CD14-positive monocyte (primary cell): ENCODE measurements around the gene PLCXD3. TPM values are rescaled to one million over a fixed set of nuclear protein-coding genes. Genes with fewer than 3 reads are reported as not detected.

Experiments
- DNase-seq, 3 donors: peaks; one replicate each; pipeline ENCODE4 v3.0.0-alpha.2; 2011 to 2022
- H2AFZ ChIP-seq: 2 replicates; pipeline ENCODE4 v1.6.0; 2012; ENCODE audit warnings: mild to moderate bottlenecking, low read depth, low read length, inconsistent platforms; ENCODE audit not compliant: insufficient read depth, poor library complexity, severe bottlenecking
- H3K27ac ChIP-seq, 2 donors: 1 replicate in 1 of 2; 2 replicates in 1 of 2; pipeline ENCODE4 v1.5.1; 2012 to 2013; ENCODE audit warnings: low read length in 2 of 2, control low read depth in 1 of 2, inconsistent platforms in 1 of 2, low read depth in 1 of 2, mild to moderate bottlenecking in 1 of 2
- H3K27me3 ChIP-seq, 2 donors: one replicate each; pipeline versions ENCODE4 v1.6.0 to v1.6.1; 2011 to 2013; ENCODE audit warnings: low read length in 2 of 2; ENCODE audit not compliant: control insufficient read depth in 2 of 2, insufficient read depth in 2 of 2
- H3K36me3 ChIP-seq, 2 donors: replicated peaks in 1 of 2; 1 replicate in 1 of 2; 2 replicates in 1 of 2; pipeline versions ENCODE4 v1.5.1 to v1.6.1; 2012 to 2013; ENCODE audit warnings: low read length in 2 of 2, control low read depth in 1 of 2, inconsistent platforms in 1 of 2, mild to moderate bottlenecking in 1 of 2; ENCODE audit not compliant: insufficient read depth in 2 of 2, control insufficient read depth in 1 of 2
- H3K4me1 ChIP-seq, 2 donors: 1 replicate in 1 of 2; 2 replicates in 1 of 2; pipeline versions ENCODE4 v1.5.1 to v1.6.1; 2012 to 2013; ENCODE audit warnings: low read length in 2 of 2, control low read depth in 1 of 2, inconsistent platforms in 1 of 2, mild to moderate bottlenecking in 1 of 2, moderate library complexity in 1 of 2; ENCODE audit not compliant: insufficient read depth in 2 of 2, control insufficient read depth in 1 of 2
- H3K4me2 ChIP-seq: replicated peaks from 2 replicates; pipeline ENCODE3; 2012; ENCODE audit warnings: low read length, moderate library complexity, mild to moderate bottlenecking; ENCODE audit not compliant: poor library complexity, severe bottlenecking; ENCODE audit errors: extremely low read depth
- H3K4me3 ChIP-seq, 3 experiments: fragments of 200-600 bp in 1 of 3; sonication (generic) in 1 of 3; replicated peaks in 1 of 3; 1 replicate in 2 of 3; 2 replicates in 1 of 3; pipeline ENCODE4 v1.5.1; 2011 to 2013; ENCODE audit warnings: low read length in 3 of 3, mild to moderate bottlenecking in 3 of 3, control low read depth in 2 of 3, low read depth in 2 of 3, inconsistent platforms in 1 of 3, moderate library complexity in 1 of 3
- H3K79me2 ChIP-seq: 2 replicates; pipeline ENCODE4 v1.6.0; 2012; ENCODE audit warnings: mild to moderate bottlenecking, control low read depth, inconsistent platforms, low read length, moderate library complexity; ENCODE audit not compliant: insufficient read depth
- H3K9ac ChIP-seq: 2 replicates; pipeline ENCODE4 v1.6.0; 2017; ENCODE audit warnings: low read length, mild to moderate bottlenecking; ENCODE audit not compliant: insufficient read depth, poor library complexity, severe bottlenecking
- H3K9me3 ChIP-seq, 2 donors: replicated peaks in 1 of 2; 1 replicate in 1 of 2; 2 replicates in 1 of 2; pipeline versions ENCODE4 v1.5.1 to v1.6.1; 2012 to 2013; ENCODE audit warnings: low read length in 2 of 2, control low read depth in 1 of 2; ENCODE audit not compliant: control insufficient read depth in 1 of 2, insufficient read depth in 1 of 2
- H4K20me1 ChIP-seq: 2 replicates; pipeline ENCODE4 v1.6.0; 2012; ENCODE audit warnings: mild to moderate bottlenecking, low read length, control low read depth, moderate library complexity; ENCODE audit not compliant: insufficient read depth
- H3K27ac Mint-ChIP-seq, 7 donors: one replicate each; pipeline ENCODE4 v1.8.0; 2020; ENCODE audit warnings: mild to moderate bottlenecking in 7 of 7, mixed read lengths in 7 of 7, moderate library complexity in 6 of 7, inconsistent platforms in 2 of 7
- H3K27me3 Mint-ChIP-seq, 3 donors: one replicate each; pipeline ENCODE4 v1.8.0; 2021 to 2022; ENCODE audit warnings: low read depth in 3 of 3, mild to moderate bottlenecking in 3 of 3, mixed read lengths in 3 of 3, moderate library complexity in 3 of 3, inconsistent platforms in 1 of 3
- H3K36me3 Mint-ChIP-seq, 2 donors: one replicate each; pipeline ENCODE4 v1.8.0; 2020; ENCODE audit warnings: mixed read lengths in 2 of 2, inconsistent platforms in 1 of 2, mild to moderate bottlenecking in 1 of 2
- H3K4me1 Mint-ChIP-seq: one replicate; pipeline ENCODE4 v1.8.0; 2020; ENCODE audit warnings: mild to moderate bottlenecking, mixed read lengths
- H3K4me3 Mint-ChIP-seq, 2 donors: one replicate each; pipeline ENCODE4 v1.8.0; 2020; ENCODE audit warnings: mild to moderate bottlenecking in 2 of 2, mixed read lengths in 2 of 2, moderate library complexity in 1 of 2
- H3K9me3 Mint-ChIP-seq, 7 donors: one replicate each; pipeline ENCODE4 v1.8.0; 2020 to 2022; ENCODE audit warnings: mixed read lengths in 7 of 7, mild to moderate bottlenecking in 6 of 7, moderate library complexity in 6 of 7, inconsistent platforms in 2 of 7
- WGBS: methylation state at CpG from one replicate; pipeline ENCODE4 v1.1.5; 2013; ENCODE audit warnings: missing lambda C conversion rate; ENCODE audit not compliant: insufficient coverage; 5-methylcytosine and 5-hydroxymethylcytosine counted together
- intact Hi-C, 2 donors: fragments of 100-400 bp; cut with micrococcal nuclease; formaldehyde crosslinking; loops; one replicate each; pipeline versions ENCODE4 v1.15.0 to v1.15.1; 2023
- polyA plus RNA-seq, 3 donors: library from polyadenylated mRNA; depleted of rRNA in 1 of 3; unstranded in 2 of 3; stranded (reverse) in 1 of 3; fragments of 300-500 nt in 2 of 3; fragments of >200 nt in 1 of 3; fragmentation: Illumina TruSeq in 2 of 3; gene quantifications; 1 replicate in 2 of 3; 2 replicates in 1 of 3; pipeline ENCODE4 v1.2.3, GENCODE V29; 2012 to 2021
- TF ChIP-seq, protein P1 (sequence below): fragments of 200-600 bp; IDR thresholded peaks from one replicate; pipeline ENCODE4 v1.8.0; 2022; ENCODE audit warnings: antibody characterized with exemption, mild to moderate bottlenecking

PLCXD3 gene
- polyA plus RNA-seq, 3 donors = not detected

DNA sequence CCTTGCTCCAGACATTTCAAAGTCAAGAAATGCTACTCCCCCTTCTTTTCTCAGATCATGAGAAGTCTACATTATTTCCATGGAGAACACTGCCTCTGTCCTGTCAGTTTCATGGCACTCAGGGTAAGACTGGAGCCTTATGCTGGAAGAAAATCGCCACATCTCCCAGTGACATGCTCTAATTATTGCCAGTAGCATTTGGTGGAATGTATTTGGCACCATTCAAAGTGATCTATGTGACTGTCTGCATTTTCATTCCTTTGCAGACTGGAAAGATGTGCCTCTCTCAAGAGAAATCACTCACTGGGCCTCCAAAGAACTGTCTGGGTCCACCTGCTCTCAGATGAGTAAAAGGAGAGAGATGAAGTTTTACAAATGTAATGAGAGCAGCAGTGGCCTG, 840 bp upstream of the PLCXD3 start:
- H3K27ac Mint-ChIP-seq = no peak overlapping the region
- H3K27me3 Mint-ChIP-seq = peaks cover 22 to 26% (median 23%) of the 10 kb centered on the region in 3 donors
- TF ChIP-seq, protein P1, sequence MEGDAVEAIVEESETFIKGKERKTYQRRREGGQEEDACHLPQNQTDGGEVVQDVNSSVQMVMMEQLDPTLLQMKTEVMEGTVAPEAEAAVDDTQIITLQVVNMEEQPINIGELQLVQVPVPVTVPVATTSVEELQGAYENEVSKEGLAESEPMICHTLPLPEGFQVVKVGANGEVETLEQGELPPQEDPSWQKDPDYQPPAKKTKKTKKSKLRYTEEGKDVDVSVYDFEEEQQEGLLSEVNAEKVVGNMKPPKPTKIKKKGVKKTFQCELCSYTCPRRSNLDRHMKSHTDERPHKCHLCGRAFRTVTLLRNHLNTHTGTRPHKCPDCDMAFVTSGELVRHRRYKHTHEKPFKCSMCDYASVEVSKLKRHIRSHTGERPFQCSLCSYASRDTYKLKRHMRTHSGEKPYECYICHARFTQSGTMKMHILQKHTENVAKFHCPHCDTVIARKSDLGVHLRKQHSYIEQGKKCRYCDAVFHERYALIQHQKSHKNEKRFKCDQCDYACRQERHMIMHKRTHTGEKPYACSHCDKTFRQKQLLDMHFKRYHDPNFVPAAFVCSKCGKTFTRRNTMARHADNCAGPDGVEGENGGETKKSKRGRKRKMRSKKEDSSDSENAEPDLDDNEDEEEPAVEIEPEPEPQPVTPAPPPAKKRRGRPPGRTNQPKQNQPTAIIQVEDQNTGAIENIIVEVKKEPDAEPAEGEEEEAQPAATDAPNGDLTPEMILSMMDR = no peak
- Histone ChIP-seq H3K9ac (no peak overlapping the region), H3K9me3 (no peaks in the 10 kb centered on the region), H3K4me1 (no peaks in the 10 kb centered on the region), H3K36me3 (no peaks in the 10 kb centered on the region), H3K27ac (no peak overlapping the region), H2AFZ (no peak overlapping the region), H3K4me2 (no peak overlapping the region), H3K79me2 (no peaks in the 10 kb centered on the region), H4K20me1 (no peaks in the 10 kb centered on the region), H3K4me3 (no peak overlapping the region), H3K27me3 (peaks cover 3 to 22% of the 10 kb centered on the region in 2 donors)
- intact Hi-C loops = no loop called here
- DNase-seq = no peak
- peaks cover 0 to 12% (median 7%) of the 10 kb centered on the region in 7 donors for H3K9me3 Mint-ChIP-seq
- WGBS = no CpG with 5 or more reads among the region's 1 CpG
- no peaks in the 10 kb centered on the region for H3K36me3 Mint-ChIP-seq
- H3K4me1 Mint-ChIP-seq = no peaks in the 10 kb centered on the region
- H3K4me3 Mint-ChIP-seq = peak overlapping the region in 1 of 2 donors; percentile 77

GRCh38 chr5:41509399-41510175, 814 bp downstream of the PLCXD3 start:
- Histone ChIP-seq H3K4me2 (no peak overlapping the region), H3K9ac (no peak overlapping the region), H3K9me3 (no peaks in the 10 kb centered on the region), H3K79me2 (no peaks in the 10 kb centered on the region), H3K36me3 (no peaks in the 10 kb centered on the region), H3K27ac (no peak overlapping the region), H4K20me1 (no peaks in the 10 kb centered on the region), H2AFZ (no peak overlapping the region), H3K4me3 (no peak overlapping the region), H3K27me3 (peaks cover 3 to 22% of the 10 kb centered on the region in 2 donors), H3K4me1 (no peaks in the 10 kb centered on the region)
- no peak for DNase-seq
- H3K9me3 Mint-ChIP-seq = peaks cover 0 to 12% (median 7%) of the 10 kb centered on the region in 7 donors
- no peak overlapping the region for H3K27ac Mint-ChIP-seq
- WGBS = 28% methylated on average over 24 of the region's 35 CpGs
- intact Hi-C loops = no loop called here
- peaks cover 22 to 26% (median 23%) of the 10 kb centered on the region in 3 donors for H3K27me3 Mint-ChIP-seq
- peak overlapping the region in 1 of 2 donors; percentile 71 for H3K4me3 Mint-ChIP-seq
- TF ChIP-seq, protein P1 = no peak
- no peaks in the 10 kb centered on the region for H3K4me1 Mint-ChIP-seq
- no peaks in the 10 kb centered on the region for H3K36me3 Mint-ChIP-seq
